ENCODE data around the gene PRPSAP2. TPM values are rescaled to one million over a fixed set of nuclear protein-coding genes. Genes with fewer than 3 reads are reported as not detected.

Gene PRPSAP2
- total and polyA plus RNA-seq, 7 donors: 23.6 to 45.7 (median 30.0) TPM

- TF ChIP-seq EP300 (IDR thresholded peaks at IDR 0.05) (no peak), CTCF (IDR thresholded peaks at IDR 0.05) (no peak), POLR2A (IDR thresholded peaks at IDR 0.05) (no peak), POLR2AphosphoS5 (IDR thresholded peaks at IDR 0.05) (no peak)
- H3K4me1 ChIP-seq: peaks cover 0 to 13% (median 10%) of the 10 kb centered on the region in 4 donors
- no peak for DNase-seq
- no peak overlapping the region for H3K4me3 ChIP-seq
- no peaks in the 10 kb centered on the region for H3K36me3 ChIP-seq
- H3K27me3 ChIP-seq: no peaks in the 10 kb centered on the region
- intact Hi-C loops (cut with DNase I): no loop called here
- H3K9me3 ChIP-seq: no peaks in the 10 kb centered on the region
- no peak overlapping the region for H3K27ac ChIP-seq
- WGBS, 2 donors: 88 to 90% methylated on average over 4 of the region's 4 CpGs
These were observed 99.9 kb downstream of the PRPSAP2 start for GRCh38 chr17:18957831-18958230.

GRCh38 chr17:18958611-18959010, 100.7 kb downstream of the PRPSAP2 start:
- no peaks in the 10 kb centered on the region for H3K9me3 ChIP-seq
- TF ChIP-seq EP300 (IDR thresholded peaks at IDR 0.05) (no peak), POLR2AphosphoS5 (IDR thresholded peaks at IDR 0.05) (no peak), POLR2A (IDR thresholded peaks at IDR 0.05) (no peak), CTCF (IDR thresholded peaks at IDR 0.05) (no peak)
- no peaks in the 10 kb centered on the region for H3K27me3 ChIP-seq
- intact Hi-C loops (cut with DNase I): no loop called here
- 91 to 96% methylated on average over 11 of the region's 11 CpGs for WGBS, 2 donors
- no peak for DNase-seq
- H3K27ac ChIP-seq: no peak overlapping the region
- H3K4me1 ChIP-seq: peaks cover 0 to 13% (median 10%) of the 10 kb centered on the region in 4 donors
- H3K36me3 ChIP-seq: no peaks in the 10 kb centered on the region
- H3K4me3 ChIP-seq: no peak overlapping the region

- Histone ChIP-seq H3K36me3 (no peaks in the 10 kb centered on the region), H3K4me1 (peaks cover 0 to 13% (median 10%) of the 10 kb centered on the region in 4 donors), H3K27me3 (no peaks in the 10 kb centered on the region), H3K9me3 (no peaks in the 10 kb centered on the region), H3K4me3 (no peak overlapping the region), H3K27ac (no peak overlapping the region)
- DNase-seq: no peak
- intact Hi-C loops (cut with DNase I): no loop called here
- TF ChIP-seq POLR2AphosphoS5 (IDR thresholded peaks at IDR 0.05) (no peak), CTCF (IDR thresholded peaks at IDR 0.05) (no peak), EP300 (IDR thresholded peaks at IDR 0.05) (no peak), POLR2A (IDR thresholded peaks at IDR 0.05) (no peak)
- 87 to 91% methylated on average over 22 of the region's 22 CpGs for WGBS, 2 donors
These were observed 101.3 kb downstream of the PRPSAP2 start for GRCh38 chr17:18959071-18959844.

GRCh38 chr17:18959845-18960240, 101.9 kb downstream of the PRPSAP2 start:
- no peak overlapping the region for H3K4me3 ChIP-seq
- no peaks in the 10 kb centered on the region for H3K9me3 ChIP-seq
- peaks cover 0 to 13% (median 10%) of the 10 kb centered on the region in 4 donors for H3K4me1 ChIP-seq
- intact Hi-C loops (cut with DNase I): loop anchor here (5.0 kb wide), 1 partner anchor 143 kb away; no protein-coding TSS in a partner anchor
- H3K27ac ChIP-seq: no peak overlapping the region
- H3K27me3 ChIP-seq: no peaks in the 10 kb centered on the region
- TF ChIP-seq CTCF (IDR thresholded peaks at IDR 0.05): no peak
- no peak for TF ChIP-seq POLR2A (IDR thresholded peaks at IDR 0.05)
- no peak for TF ChIP-seq EP300 (IDR thresholded peaks at IDR 0.05)
- TF ChIP-seq POLR2AphosphoS5 (IDR thresholded peaks at IDR 0.05): no peak
- no peaks in the 10 kb centered on the region for H3K36me3 ChIP-seq
- 92 to 96% methylated on average over 5 of the region's 5 CpGs for WGBS, 2 donors
- DNase-seq: no peak

Measured in sigmoid colon (tissue), 7 donors.